C4-2B (cell line): ENCODE measurements around the gene BID.
"Not testable (repeated sequence)": the region's sequence is repeated elsewhere in the genome, so short reads cannot be mapped to it uniquely, and the experiment has no call there.

Experiments used
- CTCF ChIP-seq: fragments of 450-650 bp; conservative IDR thresholded peaks from 2 replicates; pipeline ENCODE4 v1.5.1; 2017; ENCODE audit warnings: mild to moderate bottlenecking
- ZFX ChIP-seq: fragments of 450-650 bp; IDR thresholded peaks from 2 replicates; pipeline ENCODE4 v1.6.1; 2017

GRCh38 chr22:17763442-17763841, 10.8 kb downstream of the BID start:
- not testable (repeated sequence) for TF ChIP-seq CTCF, ZFX
